ENCODE results near the gene KCNK2. TPM values are rescaled to one million over a fixed set of nuclear protein-coding genes. Genes with fewer than 3 reads are reported as not detected.

Gene KCNK2
- total and polyA plus RNA-seq, 2 experiments from 2014 or later = 0.07 to 0.24 TPM

DNA sequence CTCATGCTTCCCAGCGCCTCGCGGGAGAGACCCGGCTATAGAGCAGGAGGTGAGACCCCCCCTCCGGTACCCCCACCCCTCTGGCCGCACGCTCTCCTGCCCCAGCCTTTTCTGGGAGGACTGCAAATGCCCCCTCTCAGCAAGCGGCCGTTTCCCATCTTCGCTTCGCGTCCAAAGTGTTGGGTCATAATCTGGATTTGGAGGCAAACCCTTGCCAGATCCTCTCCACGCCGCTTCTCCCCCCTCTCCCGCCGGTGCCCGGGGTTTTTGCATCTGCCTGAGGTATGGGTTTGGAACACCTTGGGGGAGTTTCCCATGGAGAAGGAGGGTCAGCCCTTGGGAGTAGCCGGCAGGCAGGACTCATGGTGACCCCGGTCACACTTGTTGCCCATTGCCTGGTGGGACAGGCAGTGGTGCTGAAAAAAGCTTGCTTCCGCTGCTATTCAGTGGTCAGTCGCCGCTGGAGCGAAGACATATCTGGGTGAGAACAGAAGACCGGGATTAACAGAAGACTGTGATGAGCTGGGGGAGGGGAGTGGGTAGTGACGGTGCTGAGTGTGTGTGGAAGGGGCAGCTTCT lies 935 bp downstream of the KCNK2 start (continued):
- TF ChIP-seq, protein P1, sequence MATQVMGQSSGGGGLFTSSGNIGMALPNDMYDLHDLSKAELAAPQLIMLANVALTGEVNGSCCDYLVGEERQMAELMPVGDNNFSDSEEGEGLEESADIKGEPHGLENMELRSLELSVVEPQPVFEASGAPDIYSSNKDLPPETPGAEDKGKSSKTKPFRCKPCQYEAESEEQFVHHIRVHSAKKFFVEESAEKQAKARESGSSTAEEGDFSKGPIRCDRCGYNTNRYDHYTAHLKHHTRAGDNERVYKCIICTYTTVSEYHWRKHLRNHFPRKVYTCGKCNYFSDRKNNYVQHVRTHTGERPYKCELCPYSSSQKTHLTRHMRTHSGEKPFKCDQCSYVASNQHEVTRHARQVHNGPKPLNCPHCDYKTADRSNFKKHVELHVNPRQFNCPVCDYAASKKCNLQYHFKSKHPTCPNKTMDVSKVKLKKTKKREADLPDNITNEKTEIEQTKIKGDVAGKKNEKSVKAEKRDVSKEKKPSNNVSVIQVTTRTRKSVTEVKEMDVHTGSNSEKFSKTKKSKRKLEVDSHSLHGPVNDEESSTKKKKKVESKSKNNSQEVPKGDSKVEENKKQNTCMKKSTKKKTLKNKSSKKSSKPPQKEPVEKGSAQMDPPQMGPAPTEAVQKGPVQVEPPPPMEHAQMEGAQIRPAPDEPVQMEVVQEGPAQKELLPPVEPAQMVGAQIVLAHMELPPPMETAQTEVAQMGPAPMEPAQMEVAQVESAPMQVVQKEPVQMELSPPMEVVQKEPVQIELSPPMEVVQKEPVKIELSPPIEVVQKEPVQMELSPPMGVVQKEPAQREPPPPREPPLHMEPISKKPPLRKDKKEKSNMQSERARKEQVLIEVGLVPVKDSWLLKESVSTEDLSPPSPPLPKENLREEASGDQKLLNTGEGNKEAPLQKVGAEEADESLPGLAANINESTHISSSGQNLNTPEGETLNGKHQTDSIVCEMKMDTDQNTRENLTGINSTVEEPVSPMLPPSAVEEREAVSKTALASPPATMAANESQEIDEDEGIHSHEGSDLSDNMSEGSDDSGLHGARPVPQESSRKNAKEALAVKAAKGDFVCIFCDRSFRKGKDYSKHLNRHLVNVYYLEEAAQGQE (IDR thresholded peaks at IDR 0.05; ENCODE audit: unreplicated experiment) = no peak
- TF ChIP-seq EZH2phosphoT487 (IDR thresholded peaks at IDR 0.05; ENCODE audit: unreplicated experiment) = no peak

DNA sequence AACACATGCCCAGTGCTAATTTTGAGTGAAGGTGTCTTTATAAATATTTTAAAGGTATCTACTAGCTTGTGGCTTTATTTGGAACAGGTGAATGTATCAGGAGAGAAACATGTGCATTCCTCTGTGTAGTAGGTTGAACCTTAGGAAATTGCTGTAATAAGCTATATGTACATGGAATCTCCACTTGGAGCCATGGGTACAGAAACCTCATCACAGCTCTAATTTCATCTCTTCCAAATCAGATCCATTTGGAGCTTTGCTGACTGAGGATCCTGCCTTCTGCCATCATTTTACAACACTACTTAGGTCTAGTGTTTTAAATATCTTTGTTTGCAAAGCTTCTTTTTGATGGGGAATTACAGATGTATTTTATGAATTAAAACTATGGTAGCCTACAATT lies 2.1 kb downstream of the KCNK2 start:
- H3K4me3 Mint-ChIP-seq = no peak overlapping the region
- ATAC-seq (no peak), DNase-seq (ENCODE audit: low spot score) (no peak)
- Histone ChIP-seq H3K79me2 (replicated peaks; ENCODE audit: insufficient read depth) (no peaks in the 10 kb centered on the region), H4K20me1 (replicated peaks; ENCODE audit: insufficient read depth) (no peaks in the 10 kb centered on the region), H3K4me3 (no peak overlapping the region), H3K27ac (ENCODE audit: low read depth) (no peak overlapping the region), H3K4me1 (ENCODE audit: insufficient read depth) (peaks cover 3% of the 10 kb centered on the region; the same call in 1 of the 2 replicates), H3K4me2 (no peak overlapping the region), H3K9me2 (ENCODE audit: insufficient read depth) (no peaks in the 10 kb centered on the region), H3F3A (replicated peaks; ENCODE audit: low read depth) (no peaks in the 10 kb centered on the region), H3K27me3 (ENCODE audit: insufficient read depth) (peaks cover 62% of the 10 kb centered on the region), H3K36me3 (ENCODE audit: insufficient read depth) (no peaks in the 10 kb centered on the region), H2AFZ (no peak overlapping the region)
- TF ChIP-seq NANOG (IDR thresholded peaks at IDR 0.05; ENCODE audit: borderline replicate concordance) (no peak), EZH2phosphoT487 (IDR thresholded peaks at IDR 0.05; ENCODE audit: unreplicated experiment) (no peak), JUNB (IDR thresholded peaks at IDR 0.05; ENCODE audit: unreplicated experiment) (no peak), POLR2AphosphoS5 (IDR thresholded peaks at IDR 0.05; ENCODE audit: low read depth) (no peak), STAT1 (IDR thresholded peaks at IDR 0.05; ENCODE audit: unreplicated experiment) (no peak), ZNF331 (CRISPR knock-in tag; IDR thresholded peaks at IDR 0.05; ENCODE audit: low read depth) (no peak), CREB1 (CRISPR knock-in tag; IDR thresholded peaks at IDR 0.05; ENCODE audit: low read depth) (no peak)
- TF ChIP-seq, protein P2, sequence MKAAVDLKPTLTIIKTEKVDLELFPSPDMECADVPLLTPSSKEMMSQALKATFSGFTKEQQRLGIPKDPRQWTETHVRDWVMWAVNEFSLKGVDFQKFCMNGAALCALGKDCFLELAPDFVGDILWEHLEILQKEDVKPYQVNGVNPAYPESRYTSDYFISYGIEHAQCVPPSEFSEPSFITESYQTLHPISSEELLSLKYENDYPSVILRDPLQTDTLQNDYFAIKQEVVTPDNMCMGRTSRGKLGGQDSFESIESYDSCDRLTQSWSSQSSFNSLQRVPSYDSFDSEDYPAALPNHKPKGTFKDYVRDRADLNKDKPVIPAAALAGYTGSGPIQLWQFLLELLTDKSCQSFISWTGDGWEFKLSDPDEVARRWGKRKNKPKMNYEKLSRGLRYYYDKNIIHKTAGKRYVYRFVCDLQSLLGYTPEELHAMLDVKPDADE (IDR thresholded peaks at IDR 0.05) = no peak
- TF ChIP-seq, protein P1 (IDR thresholded peaks at IDR 0.05; ENCODE audit: unreplicated experiment) = no peak
- H3K27ac Mint-ChIP-seq = no peak overlapping the region
- H3K27me3 Mint-ChIP-seq (ENCODE audit: insufficient read depth, low read depth, poor library complexity) = peaks cover 56% of the 10 kb centered on the region
- H3K36me3 Mint-ChIP-seq (ENCODE audit: low read depth) = no peaks in the 10 kb centered on the region
- no peaks in the 10 kb centered on the region for H3K9me3 Mint-ChIP-seq
- peaks cover 9% of the 10 kb centered on the region; the same call in 2 of the 3 replicates for H3K4me1 Mint-ChIP-seq

All from GM23338 (cell line).